GM18511 (cell line): Measurements from ENCODE around the gene FAM209A.
"Not testable (repeated sequence)": the region's sequence is repeated elsewhere in the genome, so short reads cannot be mapped to it uniquely, and the experiment has no call there.

Experiments
- ATAC-seq: cut with Tn5 transposase; IDR thresholded peaks from one replicate; pipeline ENCODE4 v1.9.1; 2021; ENCODE audit warnings: mild to moderate bottlenecking, moderate library complexity; ENCODE audit not compliant: unreplicated experiment

Gene FAM209A

DNA sequence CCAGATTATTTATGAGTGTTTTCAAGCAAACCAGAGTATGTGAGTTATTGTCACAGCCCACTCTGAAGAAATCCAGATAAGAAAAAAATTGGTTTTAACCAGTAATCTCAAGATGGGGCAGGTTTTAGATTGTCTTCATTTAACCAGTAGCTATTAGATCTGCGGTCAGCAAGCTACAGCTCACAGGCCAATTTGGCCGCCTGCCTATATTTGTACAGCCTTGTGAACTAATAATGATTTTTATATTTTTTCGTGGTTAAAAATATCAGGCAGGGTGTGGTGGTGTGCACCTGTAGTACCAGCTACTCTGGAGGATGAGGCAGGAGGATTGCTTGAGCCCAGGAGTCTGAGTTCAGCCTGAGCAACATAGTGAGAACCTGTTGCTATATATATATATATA lies 13.5 kb downstream of the FAM209A start:
- no peak for ATAC-seq

GRCh38 chr20:56540415-56540814 lies 15.9 kb downstream of the FAM209A start:
- no peak for ATAC-seq

GRCh38 chr20:56542489-56543030 lies 18.0 kb downstream of the FAM209A start:
- ATAC-seq: no peak

GRCh38 chr20:56551571-56551970 lies 27.0 kb downstream of the FAM209A start:
- ATAC-seq: no peak

GRCh38 chr20:56552911-56553629 lies 28.5 kb downstream of the FAM209A start:
- ATAC-seq: peak; percentile 54

DNA sequence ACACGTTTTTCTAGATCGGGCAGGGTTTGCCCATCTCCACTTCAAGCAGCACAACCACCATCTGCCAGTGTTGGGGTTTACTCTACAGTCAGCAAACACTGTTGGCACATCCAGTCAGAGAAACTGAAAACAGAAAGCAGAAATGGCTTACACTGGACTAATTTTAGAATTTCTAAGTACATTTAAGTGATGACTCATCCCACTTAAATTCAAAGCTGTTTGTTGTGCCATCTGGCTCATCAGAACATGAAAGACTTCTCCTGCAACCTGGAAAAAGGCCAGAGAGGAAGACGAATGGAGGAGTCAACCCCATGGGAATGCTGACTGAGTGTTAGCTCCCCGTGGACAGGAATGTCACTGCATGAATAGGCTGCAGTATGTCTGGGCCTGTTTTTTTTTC lies 30.3 kb downstream of the FAM209A start:
- peak; percentile 90 for ATAC-seq

DNA sequence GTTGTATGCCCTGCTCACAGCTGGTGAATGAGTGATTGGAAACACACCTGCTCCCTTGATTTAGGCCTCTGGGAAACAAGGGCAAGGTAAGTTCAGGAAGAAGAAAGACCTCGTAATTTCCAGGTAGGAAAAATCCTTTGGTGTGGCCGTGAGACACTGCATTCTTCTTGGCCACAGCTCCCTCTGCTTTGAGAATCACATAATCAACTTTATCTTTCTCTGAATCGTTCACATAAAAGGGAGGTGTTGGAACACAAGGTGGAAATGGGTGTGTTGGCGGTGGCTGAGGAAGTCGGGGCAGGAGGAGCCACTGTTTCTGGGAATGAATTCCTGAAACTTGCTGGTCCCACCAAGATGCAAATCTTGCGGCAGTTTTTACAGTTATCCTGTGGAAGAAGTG lies 34.4 kb downstream of the FAM209A start:
- ATAC-seq: no peak

DNA sequence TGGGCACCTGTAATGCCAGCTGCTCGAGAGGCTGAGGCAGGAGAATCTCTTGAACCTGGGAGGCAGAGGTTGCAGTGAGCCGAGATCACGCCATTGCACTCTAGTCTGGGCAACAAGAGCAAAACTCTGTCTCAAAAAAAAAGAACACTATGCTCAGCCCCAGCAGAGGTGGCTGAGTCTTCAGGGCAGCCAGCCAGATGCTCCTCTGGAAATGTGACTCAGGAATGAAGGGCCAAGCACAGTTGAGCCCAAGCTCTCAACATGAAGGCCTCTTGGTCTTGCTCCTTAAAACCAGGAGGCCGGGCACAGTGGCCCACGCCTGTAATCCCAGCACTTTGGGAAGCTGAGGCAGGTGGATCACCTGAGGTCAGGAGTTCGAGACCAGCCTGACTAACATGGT lies 40.0 kb downstream of the FAM209A start:
- ATAC-seq: not testable (repeated sequence)

- no peak for ATAC-seq
Measured at GRCh38 chr20:56565511-56565910, 41.0 kb downstream of the FAM209A start.

DNA sequence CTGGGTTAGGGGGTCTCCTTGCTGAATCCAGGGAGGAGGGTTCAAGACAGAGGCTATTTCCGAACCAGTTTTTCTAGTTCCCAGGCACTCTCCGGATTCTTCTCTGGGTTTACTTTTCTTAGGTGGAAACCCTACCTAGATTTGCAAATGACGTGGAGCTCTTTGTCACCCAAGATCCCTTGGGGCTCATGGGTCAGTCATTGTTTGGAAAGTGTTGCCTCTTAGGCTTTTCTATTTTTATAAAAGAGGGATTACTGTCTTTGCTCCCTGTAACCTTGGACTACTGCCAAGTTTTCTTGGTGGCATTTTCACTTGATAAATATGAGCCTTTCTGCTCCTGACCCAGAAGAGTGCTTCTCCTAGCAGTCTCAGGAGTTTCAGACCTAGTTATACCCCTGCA lies 42.1 kb downstream of the FAM209A start:
- no peak for ATAC-seq

GRCh38 chr20:56570832-56571231 lies 46.3 kb downstream of the FAM209A start:
- no peak for ATAC-seq

- no peak for ATAC-seq
Measured at GRCh38 chr20:56572172-56572571, 47.6 kb downstream of the FAM209A start.

GRCh38 chr20:56573986-56574385 lies 49.4 kb downstream of the FAM209A start:
- no peak for ATAC-seq

DNA sequence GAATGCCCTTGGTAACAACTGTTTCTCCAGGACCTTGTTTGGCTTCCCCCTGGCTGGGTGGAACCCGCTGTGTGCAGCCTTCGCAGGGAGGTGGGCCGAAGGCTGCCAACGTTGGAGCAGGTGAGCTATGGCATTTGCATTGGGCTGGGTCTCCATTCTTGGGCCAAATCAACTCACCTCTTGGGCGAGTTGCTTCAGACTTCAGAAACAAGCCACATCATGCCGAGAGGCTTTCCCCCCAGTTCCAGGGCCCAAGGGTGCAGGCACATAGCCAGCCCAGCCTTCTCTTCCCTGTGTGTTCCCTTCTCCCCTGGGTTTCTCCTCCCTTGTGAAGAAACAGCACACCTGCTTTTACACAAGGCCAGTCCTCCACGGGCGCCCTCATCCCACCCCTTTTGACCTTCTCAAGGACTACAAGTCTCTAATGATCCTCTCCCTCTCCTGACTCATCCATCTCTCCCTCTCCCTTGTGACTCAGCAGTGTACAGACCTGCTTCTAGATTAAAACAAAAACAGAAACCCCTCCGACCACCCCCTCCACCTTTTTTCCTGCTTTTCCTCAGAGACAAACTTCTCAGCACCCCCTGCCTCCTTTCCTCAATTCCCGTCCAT lies 50.1 kb downstream of the FAM209A start:
- ATAC-seq: no peak

- ATAC-seq: no peak
Measured at GRCh38 chr20:56575157-56575556, 50.6 kb downstream of the FAM209A start.
